ENCODE results near the gene ADAMTSL3. TPM values are rescaled to one million over a fixed set of nuclear protein-coding genes. Genes with fewer than 3 reads are reported as not detected.

Gene ADAMTSL3
- total RNA-seq, 1 experiment from 2014 or later: 0.05 TPM

DNA sequence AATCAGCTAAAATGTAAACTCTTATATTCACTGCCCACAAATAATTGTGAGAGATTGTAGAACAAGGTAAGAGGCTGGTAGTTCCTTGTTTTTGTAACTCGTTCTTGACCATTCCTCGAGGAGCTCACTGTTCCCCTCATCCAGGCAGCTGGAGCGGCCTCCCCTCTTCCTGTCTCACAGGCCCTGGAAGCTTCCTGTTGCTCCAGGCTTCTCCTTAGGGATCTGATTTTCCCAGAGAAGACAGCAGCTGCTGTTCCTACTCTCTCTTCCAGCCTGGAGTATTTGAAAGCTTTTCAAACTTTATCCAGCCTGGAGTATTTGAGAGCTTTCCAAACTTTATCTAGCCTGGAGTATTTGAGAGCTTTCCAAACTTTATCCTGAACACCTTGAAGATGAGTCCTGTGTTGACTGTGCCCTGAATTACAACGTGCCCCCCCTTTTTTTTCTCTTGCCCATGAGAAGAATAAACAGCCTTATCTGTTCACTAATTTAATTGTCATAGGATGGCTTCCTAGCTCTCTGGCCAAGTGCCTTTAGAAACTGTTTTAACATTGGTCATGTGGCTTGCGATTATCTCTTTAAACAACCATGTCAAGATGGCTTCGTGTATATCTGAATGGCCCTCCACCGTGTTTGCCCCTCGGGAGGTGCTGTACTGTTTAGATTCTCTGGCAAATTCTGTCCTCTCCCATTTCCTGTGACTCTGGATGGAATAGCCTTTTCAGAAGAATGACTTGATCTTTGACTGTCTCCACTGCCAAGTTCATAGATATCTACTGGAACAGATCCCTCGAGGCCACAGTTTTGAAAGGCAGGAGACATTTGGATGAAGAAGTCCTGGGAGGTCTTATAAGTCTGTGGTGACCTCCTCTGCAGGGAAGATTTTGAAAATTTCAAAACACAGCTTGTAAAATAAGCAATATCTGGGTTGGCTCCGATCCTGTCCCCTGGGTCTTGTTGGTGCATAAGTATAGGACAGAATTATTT lies 4.8 kb downstream of the ADAMTSL3 start:
- Histone ChIP-seq H3K4me1 (ENCODE audit: control insufficient read depth in 1 of 2, insufficient read depth in 2 of 2, low read length in 2 of 2) (no peaks in the 10 kb centered on the region), H3K9me2 (ENCODE audit: insufficient read depth) (no peaks in the 10 kb centered on the region), H3K27ac (ENCODE audit: low read depth, low read length) (no peak overlapping the region), H4K20me1 (ENCODE audit: insufficient read depth) (no peaks in the 10 kb centered on the region), H3K9me3 (ENCODE audit: control insufficient read depth in 1 of 2, insufficient read depth in 1 of 2, low read depth in 1 of 2, low read length in 2 of 2) (no peaks in the 10 kb centered on the region), H3K4me3 (replicated peaks in 1 of 2; ENCODE audit: low read depth in 1 of 2, low read length in 2 of 2) (no peak overlapping the region), H3K9ac (ENCODE audit: low read length) (no peak overlapping the region), H3K36me3 (ENCODE audit: control insufficient read depth in 1 of 2, insufficient read depth in 2 of 2, low read length in 2 of 2) (no peaks in the 10 kb centered on the region), H2AFZ (ENCODE audit: low read depth, low read length, poor library complexity, severe bottlenecking) (no peak overlapping the region), H3K79me2 (ENCODE audit: insufficient read depth, low read length) (no peaks in the 10 kb centered on the region), H3K4me2 (ENCODE audit: low read length) (no peak overlapping the region), H3K27me3 (ENCODE audit: insufficient read depth, low read length) (peaks cover 4% of the 10 kb centered on the region; the same call in 1 of the 2 replicates)
- TF ChIP-seq, protein P1, sequence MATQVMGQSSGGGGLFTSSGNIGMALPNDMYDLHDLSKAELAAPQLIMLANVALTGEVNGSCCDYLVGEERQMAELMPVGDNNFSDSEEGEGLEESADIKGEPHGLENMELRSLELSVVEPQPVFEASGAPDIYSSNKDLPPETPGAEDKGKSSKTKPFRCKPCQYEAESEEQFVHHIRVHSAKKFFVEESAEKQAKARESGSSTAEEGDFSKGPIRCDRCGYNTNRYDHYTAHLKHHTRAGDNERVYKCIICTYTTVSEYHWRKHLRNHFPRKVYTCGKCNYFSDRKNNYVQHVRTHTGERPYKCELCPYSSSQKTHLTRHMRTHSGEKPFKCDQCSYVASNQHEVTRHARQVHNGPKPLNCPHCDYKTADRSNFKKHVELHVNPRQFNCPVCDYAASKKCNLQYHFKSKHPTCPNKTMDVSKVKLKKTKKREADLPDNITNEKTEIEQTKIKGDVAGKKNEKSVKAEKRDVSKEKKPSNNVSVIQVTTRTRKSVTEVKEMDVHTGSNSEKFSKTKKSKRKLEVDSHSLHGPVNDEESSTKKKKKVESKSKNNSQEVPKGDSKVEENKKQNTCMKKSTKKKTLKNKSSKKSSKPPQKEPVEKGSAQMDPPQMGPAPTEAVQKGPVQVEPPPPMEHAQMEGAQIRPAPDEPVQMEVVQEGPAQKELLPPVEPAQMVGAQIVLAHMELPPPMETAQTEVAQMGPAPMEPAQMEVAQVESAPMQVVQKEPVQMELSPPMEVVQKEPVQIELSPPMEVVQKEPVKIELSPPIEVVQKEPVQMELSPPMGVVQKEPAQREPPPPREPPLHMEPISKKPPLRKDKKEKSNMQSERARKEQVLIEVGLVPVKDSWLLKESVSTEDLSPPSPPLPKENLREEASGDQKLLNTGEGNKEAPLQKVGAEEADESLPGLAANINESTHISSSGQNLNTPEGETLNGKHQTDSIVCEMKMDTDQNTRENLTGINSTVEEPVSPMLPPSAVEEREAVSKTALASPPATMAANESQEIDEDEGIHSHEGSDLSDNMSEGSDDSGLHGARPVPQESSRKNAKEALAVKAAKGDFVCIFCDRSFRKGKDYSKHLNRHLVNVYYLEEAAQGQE (IDR thresholded peaks at IDR 0.05; ENCODE audit: low read depth): no peak
- TF ChIP-seq EGR1 (IDR thresholded peaks at IDR 0.05; ENCODE audit: low read depth): no peak
- TF ChIP-seq, protein P2, sequence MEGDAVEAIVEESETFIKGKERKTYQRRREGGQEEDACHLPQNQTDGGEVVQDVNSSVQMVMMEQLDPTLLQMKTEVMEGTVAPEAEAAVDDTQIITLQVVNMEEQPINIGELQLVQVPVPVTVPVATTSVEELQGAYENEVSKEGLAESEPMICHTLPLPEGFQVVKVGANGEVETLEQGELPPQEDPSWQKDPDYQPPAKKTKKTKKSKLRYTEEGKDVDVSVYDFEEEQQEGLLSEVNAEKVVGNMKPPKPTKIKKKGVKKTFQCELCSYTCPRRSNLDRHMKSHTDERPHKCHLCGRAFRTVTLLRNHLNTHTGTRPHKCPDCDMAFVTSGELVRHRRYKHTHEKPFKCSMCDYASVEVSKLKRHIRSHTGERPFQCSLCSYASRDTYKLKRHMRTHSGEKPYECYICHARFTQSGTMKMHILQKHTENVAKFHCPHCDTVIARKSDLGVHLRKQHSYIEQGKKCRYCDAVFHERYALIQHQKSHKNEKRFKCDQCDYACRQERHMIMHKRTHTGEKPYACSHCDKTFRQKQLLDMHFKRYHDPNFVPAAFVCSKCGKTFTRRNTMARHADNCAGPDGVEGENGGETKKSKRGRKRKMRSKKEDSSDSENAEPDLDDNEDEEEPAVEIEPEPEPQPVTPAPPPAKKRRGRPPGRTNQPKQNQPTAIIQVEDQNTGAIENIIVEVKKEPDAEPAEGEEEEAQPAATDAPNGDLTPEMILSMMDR (IDR thresholded peaks at IDR 0.05 in 2 of 3, conservative IDR thresholded peaks at IDR 0.05 in 1 of 3; ENCODE audit: borderline replicate concordance in 1 of 3, insufficient read depth in 1 of 3, low read depth in 2 of 3, low read length in 2 of 3): no peak
- no peak for TF ChIP-seq SRF (IDR thresholded peaks at IDR 0.05; ENCODE audit: low read depth)
- TF ChIP-seq YY1 (IDR thresholded peaks at IDR 0.05; ENCODE audit: extremely low read depth, insufficient replicate concordance, low read depth, low read length): no peak
- TF ChIP-seq EZH2 (IDR thresholded peaks at IDR 0.05): no peak
- POLR2A ChIA-PET: no interaction called here
- intact Hi-C loops (cut with micrococcal nuclease): no loop called here
- CTCF ChIA-PET: interaction anchor here (1.9 to 2.9 kb wide), 2 partner anchors 15 to 376 kb away, joined by 4 to 17 read pairs; no protein-coding TSS in a partner anchor
- no TSS peak for BruUV-seq (replicated peaks)
- RAD21 ChIA-PET (ENCODE audit: low non-redundant PET in 1 of 2, low total read pairs in 2 of 2, uncharacterized antibody in 2 of 2, unreplicated experiment in 2 of 2): no interaction called here
- no peak for ATAC-seq
- no peak for DNase-seq (ENCODE audit: low read depth, low spot score)

All from HCT116 (cell line).